GM12891 (cell line): ENCODE measurements around the gene UBTFL1.

Source experiments
- PAX5 ChIP-seq: IDR thresholded peaks from 2 replicates; pipeline ENCODE4 v1.6.1; 2011; ENCODE audit warnings: low read length, moderate library complexity, mild to moderate bottlenecking; ENCODE audit not compliant: insufficient read depth, severe bottlenecking
- POLR2A ChIP-seq: IDR thresholded peaks from 2 replicates; pipeline ENCODE4 v1.6.1; 2011; ENCODE audit warnings: low read depth, low read length, control low read depth
- POLR2AphosphoS5 ChIP-seq: IDR thresholded peaks from 2 replicates; pipeline ENCODE4 v1.6.1; 2011; ENCODE audit warnings: low read depth, low read length, control low read depth
- POU2F2 ChIP-seq: IDR thresholded peaks from 2 replicates; pipeline ENCODE4 v1.6.1; 2011; ENCODE audit warnings: low read depth, mild to moderate bottlenecking, control low read depth, low read length, moderate library complexity
- SPI1 ChIP-seq: IDR thresholded peaks from 2 replicates; pipeline ENCODE4 v1.6.1; 2011; ENCODE audit warnings: low read depth, low read length, control low read depth

GRCh38 chr11:90120191-90120590 lies 34.4 kb downstream of the UBTFL1 start:
- TF ChIP-seq POLR2A (no peak), POLR2AphosphoS5 (no peak), PAX5 (no peak), POU2F2 (no peak), SPI1 (no peak)
